Progenitor cell of endocrine pancreas (in vitro differentiated cells): ENCODE data around the gene MYH13. TPM values are rescaled to one million over a fixed set of nuclear protein-coding genes. Genes with fewer than 3 reads are reported as not detected.

ENCODE experiments used
- DNase-seq: peaks from one replicate; pipeline ENCODE4 v3.0.0; 2021; ENCODE audit warnings: low spot score; ENCODE audit not compliant: unreplicated experiment
- H3K27ac Mint-ChIP-seq: 2 replicates; pipeline ENCODE4 v1.8.0; 2021; ENCODE audit warnings: mild to moderate bottlenecking, moderate library complexity, mixed read lengths
- H3K27me3 Mint-ChIP-seq: 2 replicates; pipeline ENCODE4 v1.8.0; 2021; ENCODE audit warnings: mixed read lengths
- H3K36me3 Mint-ChIP-seq: 2 replicates; pipeline ENCODE4 v1.8.0; 2022; ENCODE audit warnings: mixed read lengths; ENCODE audit not compliant: insufficient read depth
- H3K4me1 Mint-ChIP-seq: 2 replicates; pipeline ENCODE4 v1.8.0; 2021; ENCODE audit warnings: low read depth, mixed read lengths
- H3K4me3 Mint-ChIP-seq: 2 replicates; pipeline ENCODE4 v1.8.0; 2021; ENCODE audit warnings: low read depth, mild to moderate bottlenecking, moderate library complexity, mixed read lengths
- H3K9me3 Mint-ChIP-seq: 2 replicates; pipeline ENCODE4 v1.8.0; 2021; ENCODE audit warnings: low read depth, mixed read lengths
- total RNA-seq: library from RNA; stranded (reverse); gene quantifications from 2 replicates; pipeline ENCODE4 v1.2.1, GENCODE V29; 2021
- TF ChIP-seq, protein P1 (sequence below): fragments of 200-600 bp; sonication (generic); IDR thresholded peaks from one replicate; pipeline ENCODE4 v1.5.0; 2021; ENCODE audit warnings: antibody characterized with exemption, mild to moderate bottlenecking; ENCODE audit not compliant: unreplicated experiment

Gene MYH13
- total RNA-seq, 1 donor from 2014 or later, result not detected

DNA sequence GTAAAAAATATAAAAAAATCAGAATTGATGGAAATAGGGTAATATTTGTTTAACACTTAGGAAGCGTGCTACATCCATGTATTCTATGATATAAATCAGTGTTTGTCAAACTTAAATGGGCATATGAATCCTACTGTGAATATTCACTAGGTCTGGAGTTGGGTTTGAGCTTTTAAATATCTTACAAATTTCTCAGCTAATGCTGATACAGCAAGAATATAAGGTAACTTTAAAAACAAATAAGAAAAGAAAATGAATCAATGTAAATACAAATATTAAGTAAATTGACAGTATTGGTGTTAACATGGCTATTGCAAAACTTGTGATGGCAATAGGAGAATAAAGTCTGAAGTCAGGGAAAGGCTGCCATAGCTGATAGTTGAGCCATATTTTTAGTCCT is 3.6 kb downstream of the MYH13 start:
- TF ChIP-seq, protein P1, sequence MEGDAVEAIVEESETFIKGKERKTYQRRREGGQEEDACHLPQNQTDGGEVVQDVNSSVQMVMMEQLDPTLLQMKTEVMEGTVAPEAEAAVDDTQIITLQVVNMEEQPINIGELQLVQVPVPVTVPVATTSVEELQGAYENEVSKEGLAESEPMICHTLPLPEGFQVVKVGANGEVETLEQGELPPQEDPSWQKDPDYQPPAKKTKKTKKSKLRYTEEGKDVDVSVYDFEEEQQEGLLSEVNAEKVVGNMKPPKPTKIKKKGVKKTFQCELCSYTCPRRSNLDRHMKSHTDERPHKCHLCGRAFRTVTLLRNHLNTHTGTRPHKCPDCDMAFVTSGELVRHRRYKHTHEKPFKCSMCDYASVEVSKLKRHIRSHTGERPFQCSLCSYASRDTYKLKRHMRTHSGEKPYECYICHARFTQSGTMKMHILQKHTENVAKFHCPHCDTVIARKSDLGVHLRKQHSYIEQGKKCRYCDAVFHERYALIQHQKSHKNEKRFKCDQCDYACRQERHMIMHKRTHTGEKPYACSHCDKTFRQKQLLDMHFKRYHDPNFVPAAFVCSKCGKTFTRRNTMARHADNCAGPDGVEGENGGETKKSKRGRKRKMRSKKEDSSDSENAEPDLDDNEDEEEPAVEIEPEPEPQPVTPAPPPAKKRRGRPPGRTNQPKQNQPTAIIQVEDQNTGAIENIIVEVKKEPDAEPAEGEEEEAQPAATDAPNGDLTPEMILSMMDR, result no peak
- no peak overlapping the region for H3K27ac Mint-ChIP-seq
- no peaks in the 10 kb centered on the region for H3K4me1 Mint-ChIP-seq
- no peak for DNase-seq
- H3K36me3 Mint-ChIP-seq, result no peaks in the 10 kb centered on the region
- no peak overlapping the region for H3K4me3 Mint-ChIP-seq
- no peaks in the 10 kb centered on the region for H3K9me3 Mint-ChIP-seq
- peaks cover 35% of the 10 kb centered on the region for H3K27me3 Mint-ChIP-seq

DNA sequence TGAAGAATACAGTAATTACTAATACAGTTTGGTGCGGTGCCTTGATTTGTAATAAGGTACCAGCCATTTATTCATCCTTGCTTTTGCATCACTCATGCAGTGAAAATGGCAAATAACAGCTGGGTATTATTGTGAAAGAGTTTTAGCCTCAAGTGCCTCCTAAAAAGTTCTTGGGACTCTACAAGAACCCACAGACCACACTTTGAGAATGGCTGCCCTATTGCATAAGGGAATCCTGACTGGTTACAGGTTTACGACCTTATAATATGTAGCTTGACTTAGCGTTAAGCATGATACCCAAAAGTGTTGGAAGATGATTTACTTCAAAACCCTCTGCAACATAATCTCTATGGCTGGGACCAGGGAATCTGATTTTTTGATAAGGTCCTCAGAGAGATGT is 4.2 kb downstream of the MYH13 start:
- no peaks in the 10 kb centered on the region for H3K36me3 Mint-ChIP-seq
- no peak for DNase-seq
- no peak overlapping the region for H3K4me3 Mint-ChIP-seq
- TF ChIP-seq, protein P1, result no peak
- peaks cover 35% of the 10 kb centered on the region for H3K27me3 Mint-ChIP-seq
- no peaks in the 10 kb centered on the region for H3K4me1 Mint-ChIP-seq
- no peaks in the 10 kb centered on the region for H3K9me3 Mint-ChIP-seq
- H3K27ac Mint-ChIP-seq, result no peak overlapping the region

DNA sequence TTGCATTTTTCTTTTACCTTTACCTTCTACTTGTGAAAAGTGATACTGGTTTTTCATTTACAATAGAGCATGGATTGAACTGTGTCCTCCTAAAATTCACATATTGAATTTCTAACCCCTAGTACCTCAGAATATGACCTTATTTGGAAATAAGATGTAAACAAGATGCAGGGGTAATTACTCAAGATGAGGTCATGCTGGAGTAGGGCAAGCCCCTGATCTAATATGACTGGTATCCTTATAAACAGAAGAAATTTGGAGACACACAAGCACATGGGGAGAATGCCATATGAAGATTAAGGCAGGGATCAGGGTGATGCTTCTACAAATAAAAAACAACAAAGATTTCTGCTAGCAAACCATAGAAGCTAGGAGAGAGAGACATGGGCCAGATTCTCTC is 12.2 kb downstream of the MYH13 start:
- no peak for DNase-seq
- H3K27ac Mint-ChIP-seq, result no peak overlapping the region
- TF ChIP-seq, protein P1, result no peak
- H3K27me3 Mint-ChIP-seq, result peaks cover 24% of the 10 kb centered on the region
- no peaks in the 10 kb centered on the region for H3K9me3 Mint-ChIP-seq
- no peak overlapping the region for H3K4me3 Mint-ChIP-seq
- H3K36me3 Mint-ChIP-seq, result no peaks in the 10 kb centered on the region
- H3K4me1 Mint-ChIP-seq, result no peaks in the 10 kb centered on the region

DNA sequence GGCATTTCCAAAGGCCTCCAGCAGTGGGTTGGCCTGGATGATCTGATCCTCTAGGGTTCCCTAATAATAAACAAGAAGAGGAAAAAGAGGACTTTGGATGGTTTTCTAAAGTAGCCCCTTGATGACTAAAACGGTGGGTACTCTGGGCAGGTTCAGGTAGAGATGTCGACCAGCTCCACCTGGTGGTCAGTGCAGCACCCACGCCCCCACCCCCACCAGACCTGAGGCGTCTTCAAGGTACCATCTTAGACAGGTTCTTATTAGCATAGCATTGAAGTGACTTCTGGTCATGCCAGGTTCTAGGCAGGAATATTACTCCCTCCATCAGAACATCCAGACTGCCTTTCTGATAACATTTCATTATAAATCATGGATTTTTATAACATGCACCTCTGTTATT is 15.0 kb downstream of the MYH13 start:
- Mint-ChIP-seq H3K27me3 (peaks cover 22% of the 10 kb centered on the region), H3K27ac (no peak overlapping the region), H3K4me1 (no peaks in the 10 kb centered on the region), H3K36me3 (no peaks in the 10 kb centered on the region), H3K4me3 (no peak overlapping the region), H3K9me3 (no peaks in the 10 kb centered on the region)
- TF ChIP-seq, protein P1, result peak; percentile 53
- no peak for DNase-seq

DNA sequence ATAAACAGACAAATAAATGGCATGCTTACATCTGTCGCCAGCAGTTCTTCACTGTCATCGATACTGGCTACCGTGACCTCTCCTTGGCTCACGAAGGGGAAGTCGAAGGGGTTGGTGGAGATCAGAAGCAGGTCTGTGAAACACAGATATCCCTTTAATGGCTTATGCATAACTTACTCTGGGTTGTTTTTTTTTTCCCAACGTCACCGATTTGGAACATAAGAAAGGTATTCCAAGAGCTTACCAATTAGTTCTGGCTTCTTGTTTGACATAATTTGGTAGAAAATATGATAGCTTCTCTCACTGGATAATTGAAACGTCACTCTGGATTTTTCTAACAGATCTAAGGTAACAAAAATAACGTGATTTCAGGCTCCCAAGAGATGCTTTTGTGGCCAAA is 18.2 kb downstream of the MYH13 start:
- Mint-ChIP-seq H3K27ac (no peak overlapping the region), H3K9me3 (no peaks in the 10 kb centered on the region), H3K4me3 (no peak overlapping the region), H3K4me1 (no peaks in the 10 kb centered on the region), H3K36me3 (no peaks in the 10 kb centered on the region), H3K27me3 (peaks cover 10% of the 10 kb centered on the region)
- TF ChIP-seq, protein P1, result no peak
- no peak for DNase-seq
